Endothelial cell of umbilical vein (primary cell): ENCODE results near the gene SLC35F2. TPM values are rescaled to one million over a fixed set of nuclear protein-coding genes. Genes with fewer than 3 reads are reported as not detected.

Experiments
- BruUV-seq: library from RNA; stranded (reverse); fragments of 400-500 nt; replicated peaks from 2 replicates; lab custom pipeline; 2021; lab: Mats Ljungman, UMichigan
- CTCF ChIA-PET: fragments of 300-600, 350-600 bp; sonication (Branson Sonifier 250); formaldehyde crosslinking; loops from one replicate; lab custom pipeline; 2021; ENCODE audit warnings: antibody characterized with exemption, inconsistent platforms; lab: Charles Lee
- POLR2A ChIA-PET: fragments of 300-600, 350-600 bp; sonication (Branson Sonifier 250); formaldehyde crosslinking; loops from one replicate; lab custom pipeline; 2021; ENCODE audit warnings: antibody characterized with exemption, inconsistent platforms; lab: Charles Lee
- DNase-seq: peaks from one replicate; pipeline ENCODE4 v3.0.0-alpha.2; 2011; ENCODE audit warnings: low read depth, low spot score
- FAIRE-seq: peaks from 2 replicates; lab custom pipeline; 2011; peaks lifted over from hg19 to GRCh38; lab: Jason Lieb, UNC
- H2AFZ ChIP-seq: 2 replicates; pipeline ENCODE4 v1.6.0; 2012; ENCODE audit warnings: low read depth, low read length, control low read depth, inconsistent platforms
- H3K27ac ChIP-seq: 2 replicates; pipeline ENCODE4 v1.5.1; 2011; ENCODE audit warnings: low read depth, mild to moderate bottlenecking, control low read depth, low read length, moderate library complexity; ENCODE audit not compliant: insufficient read depth
- H3K27me3 ChIP-seq, 2 experiments: 2 replicates each; pipeline versions ENCODE4 v1.6.0 to v1.6.1; 2011; ENCODE audit warnings: low read length in 2 of 2, mixed read lengths in 1 of 2; ENCODE audit not compliant: control insufficient read depth in 2 of 2, insufficient read depth in 2 of 2
- H3K36me3 ChIP-seq, 2 experiments: 2 replicates in 1 of 2; 3 replicates in 1 of 2; pipeline ENCODE4 v1.5.1; 2011; ENCODE audit warnings: low read length in 2 of 2, mild to moderate bottlenecking in 1 of 2, moderate library complexity in 1 of 2; ENCODE audit not compliant: control insufficient read depth in 2 of 2, insufficient read depth in 2 of 2; ENCODE audit errors: extremely low read depth in 1 of 2
- H3K4me1 ChIP-seq: 3 replicates; pipeline ENCODE4 v1.5.1; 2011; ENCODE audit warnings: mild to moderate bottlenecking, low read length; ENCODE audit not compliant: control insufficient read depth, insufficient read depth; ENCODE audit errors: extremely low read depth
- H3K4me2 ChIP-seq: 2 replicates; pipeline ENCODE4 v1.6.1; 2011; ENCODE audit warnings: low read length, control low read depth, mixed read lengths; ENCODE audit not compliant: insufficient read depth
- H3K4me3 ChIP-seq, 3 experiments: fragments of 200-600 bp in 1 of 3; sonication (generic), shearing (Covaris generic) in 1 of 3; replicated peaks in 1 of 3; 2 replicates each; pipeline ENCODE4 v1.5.1; 2011 to 2016; ENCODE audit warnings: control low read depth in 3 of 3, low read length in 3 of 3, mild to moderate bottlenecking in 2 of 3, inconsistent platforms in 1 of 3, low read depth in 1 of 3, moderate library complexity in 1 of 3; ENCODE audit not compliant: insufficient read depth in 1 of 3
- H3K79me2 ChIP-seq: 2 replicates; pipeline ENCODE4 v1.6.0; 2012; ENCODE audit warnings: low read length, inconsistent platforms; ENCODE audit not compliant: control insufficient read depth, insufficient read depth
- H3K9ac ChIP-seq: replicated peaks from 2 replicates; pipeline ENCODE3; 2011; ENCODE audit warnings: low read length, control low read depth; ENCODE audit not compliant: insufficient read depth; ENCODE audit errors: extremely low read depth
- H3K9me1 ChIP-seq: replicated peaks from 3 replicates; pipeline ENCODE4 v1.6.0; 2011; ENCODE audit warnings: mild to moderate bottlenecking, low read length; ENCODE audit not compliant: control insufficient read depth, insufficient read depth; ENCODE audit errors: extremely low read depth
- H3K9me3 ChIP-seq: replicated peaks from 2 replicates; pipeline ENCODE4 v1.5.1; 2012; ENCODE audit warnings: low read length, inconsistent platforms; ENCODE audit not compliant: control insufficient read depth, insufficient read depth
- H4K20me1 ChIP-seq: replicated peaks from 2 replicates; pipeline ENCODE3; 2011; ENCODE audit warnings: mild to moderate bottlenecking, low read length; ENCODE audit not compliant: control insufficient read depth, insufficient read depth; ENCODE audit errors: extremely low read depth
- CTCF ChIP-seq, 2 donors: IDR thresholded peaks; 1 replicate in 1 of 2; 2 replicates in 1 of 2; pipeline ENCODE4 v1.5.1; 2011; ENCODE audit warnings: low read length in 2 of 2, mild to moderate bottlenecking in 2 of 2, moderate library complexity in 2 of 2, control low read depth in 1 of 2, inconsistent platforms in 1 of 2, low read depth in 1 of 2; ENCODE audit not compliant: insufficient read depth in 1 of 2; ENCODE audit errors: extremely low read depth in 1 of 2
- EZH2 ChIP-seq: IDR thresholded peaks from 2 replicates; pipeline ENCODE4 v1.6.1; 2012; ENCODE audit warnings: borderline replicate concordance, low read depth, mild to moderate bottlenecking, moderate library complexity, low read length, inconsistent platforms; ENCODE audit not compliant: severe bottlenecking
- FOS ChIP-seq: IDR thresholded peaks from 2 replicates; pipeline ENCODE4 v1.6.1; 2011; ENCODE audit warnings: mild to moderate bottlenecking, low read length, moderate library complexity, borderline replicate concordance; ENCODE audit not compliant: insufficient read depth
- GATA2 ChIP-seq: IDR thresholded peaks from 2 replicates; pipeline ENCODE4 v1.7.0; 2011; ENCODE audit warnings: low read depth, mild to moderate bottlenecking, moderate library complexity, mixed read lengths, low read length; ENCODE audit not compliant: insufficient read length, insufficient read depth
- JUN ChIP-seq: IDR thresholded peaks from 2 replicates; pipeline ENCODE4 v1.6.1; 2011; ENCODE audit warnings: borderline replicate concordance, low read depth; ENCODE audit not compliant: insufficient read length, insufficient read depth
- MAX ChIP-seq: IDR thresholded peaks from 2 replicates; pipeline ENCODE4 v1.6.1; 2011; ENCODE audit not compliant: insufficient read depth, insufficient read length
- MYC ChIP-seq: IDR thresholded peaks from one replicate; pipeline ENCODE4 v1.6.1; 2011; ENCODE audit warnings: mild to moderate bottlenecking, low read depth, low read length
- POLR2A ChIP-seq: IDR thresholded peaks from 2 replicates; pipeline ENCODE4 v1.6.1; 2012; ENCODE audit warnings: low read depth, mild to moderate bottlenecking, control low read depth, low read length
- POLR2AphosphoS5 ChIP-seq: IDR thresholded peaks from 2 replicates; pipeline ENCODE4 v1.6.1; 2012; ENCODE audit warnings: low read depth, mild to moderate bottlenecking, control low read depth, low read length, moderate library complexity; ENCODE audit not compliant: insufficient read depth
- dilution Hi-C: fragments of 300-500 bp; cut with MboI; formaldehyde crosslinking; loops from one replicate; pipeline ENCODE4 v1.15.0; 2019; ENCODE audit warnings: low sequenced_read_pairs; ENCODE audit not compliant: extremely low pct_ligation_motif_present
- intact Hi-C: fragments of 100-400 bp; cut with micrococcal nuclease; formaldehyde crosslinking; loops from one replicate; pipeline ENCODE4 v1.10.0; 2022
- polyA plus RNA-seq, 4 experiments: library from polyadenylated mRNA; depleted of rRNA in 3 of 4; stranded (reverse) in 3 of 4; unstranded in 1 of 4; fragments of >200 nt; gene quantifications; 2 replicates each; pipeline versions ENCODE4 v1.2.1 to v1.2.3, GENCODE V29; 2011 to 2012; ENCODE audit warnings: missing spikeins in 1 of 4
- total RNA-seq: library from RNA; stranded (reverse); gene quantifications from 2 replicates; pipeline ENCODE4 v1.2.3, GENCODE V29; 2021

SLC35F2 gene
- total and polyA plus RNA-seq, 2 donors (not counting 3 experiments of a cell fraction or from before 2014, with no cell fraction given) = 41.0 to 59.7 TPM

DNA sequence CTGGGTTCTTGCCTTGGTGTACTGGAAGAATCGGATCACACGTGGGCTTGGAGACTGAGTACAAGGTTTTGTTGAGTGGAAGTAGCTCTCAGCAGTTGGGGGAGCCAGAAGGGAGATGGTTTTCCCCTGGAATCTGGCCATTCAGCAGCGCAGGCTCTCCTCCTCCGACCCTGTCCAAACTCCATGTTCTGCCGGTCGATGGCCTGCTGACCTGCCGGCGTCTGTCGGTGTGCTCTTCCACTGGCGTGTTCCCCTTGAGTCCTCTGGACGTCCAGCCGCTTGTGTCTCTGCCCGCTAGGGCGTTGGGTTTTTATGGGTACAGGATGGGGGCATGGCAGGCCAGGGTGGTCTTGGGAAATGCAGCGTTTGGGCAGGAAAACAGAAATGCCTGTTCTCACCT, 108.3 kb downstream of the SLC35F2 start:
- TF ChIP-seq MAX (no peak), CTCF (IDR thresholded peaks at IDR 0.05; ENCODE audit: extremely low read depth in 1 of 2, insufficient read depth in 1 of 2, low read depth in 1 of 2, low read length in 2 of 2) (no peak), MYC (no peak), POLR2AphosphoS5 (no peak), POLR2A (no peak), FOS (no peak), EZH2 (no peak), JUN (no peak), GATA2 (no peak)
- Histone ChIP-seq H3K4me3 (no peak overlapping the region), H2AFZ (no peak overlapping the region), H3K9me3 (no peaks in the 10 kb centered on the region), H3K27me3 (peaks cover 8 to 15% of the 10 kb centered on the region in 2 experiments), H4K20me1 (no peaks in the 10 kb centered on the region), H3K36me3 (no peaks in the 10 kb centered on the region), H3K4me2 (no peak overlapping the region), H3K27ac (no peak overlapping the region), H3K9me1 (no peaks in the 10 kb centered on the region), H3K9ac (no peak overlapping the region), H3K79me2 (no peaks in the 10 kb centered on the region), H3K4me1 (no peaks in the 10 kb centered on the region)
- DNase-seq (no peak), FAIRE-seq (no peak)
- ChIA-PET CTCF (interaction anchor here (1.2 kb wide), 1 partner anchor 9 kb away, joined by 3 read pairs; no protein-coding TSS in a partner anchor), POLR2A (no interaction called here)
- no TSS peak for BruUV-seq
- dilution Hi-C loops = no loop called here
- intact Hi-C loops = no loop called here
